Left renal pelvis (tissue), 4 donors: ENCODE measurements around the gene DMD. TPM values are rescaled to one million over a fixed set of nuclear protein-coding genes. Genes with fewer than 3 reads are reported as not detected.

ENCODE experiments used
- DNase-seq, 4 donors: peaks; one replicate each; pipeline ENCODE4 v3.0.0-alpha.2; 2013; ENCODE audit warnings: low read depth in 4 of 4, low spot score in 3 of 4
- polyA plus RNA-seq, 4 donors: library from polyadenylated mRNA; unstranded; fragments of 120-200 nt; gene quantifications; one replicate each; pipeline ENCODE4 v1.2.1, GENCODE V29; 2013; ENCODE audit not compliant: insufficient read length in 4 of 4

Gene DMD
- polyA plus RNA-seq, 4 donors = 17.2 to 31.2 (median 20.1) TPM

DNA sequence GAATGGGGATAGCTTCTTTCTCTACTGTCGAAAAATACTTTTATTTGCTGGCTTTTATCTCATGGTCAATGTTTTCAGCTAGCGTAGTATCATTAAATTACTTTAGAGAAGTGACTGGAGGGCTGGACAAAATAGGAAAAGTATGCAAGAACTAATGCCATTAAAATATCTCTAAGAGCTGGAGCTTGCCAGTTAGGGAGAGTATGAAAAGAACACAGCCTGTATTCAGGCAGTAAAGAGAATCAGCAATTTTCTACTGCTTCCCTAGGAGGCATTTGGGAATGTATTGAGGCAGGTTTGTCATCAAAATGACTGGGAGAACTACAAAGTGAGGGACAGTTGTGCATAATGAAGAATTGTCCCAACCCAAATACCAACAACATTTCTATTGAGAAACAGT is 2096.5 kb downstream of the DMD start:
- DNase-seq = no peak

DNA sequence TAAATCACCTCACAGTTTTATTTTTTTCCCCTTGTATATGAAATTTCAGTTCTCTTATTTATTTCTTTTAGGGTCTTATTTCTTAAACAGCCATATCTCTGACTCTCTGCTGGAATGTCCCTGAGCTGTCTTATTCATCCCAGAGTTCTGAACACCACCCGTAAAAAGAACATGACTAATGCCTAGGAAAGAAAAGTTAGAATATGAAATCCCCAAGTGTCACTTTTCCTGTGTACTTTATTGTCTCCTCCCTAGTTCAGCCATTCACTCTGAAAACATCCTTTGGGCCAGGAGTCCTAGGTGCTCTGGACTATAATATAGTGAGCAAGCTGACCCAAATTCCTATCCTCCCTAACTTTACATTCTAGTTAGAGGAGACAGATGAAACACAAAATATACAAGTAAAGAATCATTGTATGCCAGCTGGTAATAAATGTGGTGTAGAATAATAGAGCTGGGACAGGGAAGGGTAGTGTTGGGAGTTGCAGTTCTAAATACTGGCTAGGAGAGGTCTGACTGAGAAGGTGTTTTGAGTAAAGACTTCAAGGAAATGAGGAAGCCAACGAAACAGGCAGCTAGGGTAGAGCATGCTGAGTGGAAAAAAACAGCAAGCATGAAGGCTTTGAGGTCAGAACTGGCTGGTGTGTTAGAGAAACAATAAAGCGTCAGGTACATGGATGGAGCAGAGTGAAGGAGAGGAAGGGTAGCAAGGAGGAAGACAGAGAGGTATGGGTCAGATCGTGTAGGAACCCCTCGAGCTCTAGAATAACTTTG is 2098.9 kb downstream of the DMD start:
- no peak for DNase-seq

DNA sequence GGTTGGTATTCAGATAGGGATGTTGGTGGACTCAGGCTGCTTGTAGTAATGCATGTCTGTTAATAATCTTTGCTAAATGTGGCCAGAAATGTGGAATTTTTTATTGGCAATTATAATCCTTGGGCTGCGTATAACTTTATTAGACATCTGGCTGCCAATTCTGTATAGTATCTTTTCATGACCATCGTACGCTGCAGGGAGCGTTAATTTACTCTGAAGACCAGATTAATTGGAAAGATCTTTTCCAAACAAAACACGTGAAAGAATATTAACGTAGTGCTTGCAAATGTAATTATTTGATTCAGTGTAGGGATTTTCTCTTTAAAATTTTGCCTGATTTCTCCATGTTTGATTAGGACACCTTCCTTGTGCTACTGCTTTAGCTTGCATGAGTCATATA is 2100.7 kb downstream of the DMD start:
- DNase-seq = no peak

DNA sequence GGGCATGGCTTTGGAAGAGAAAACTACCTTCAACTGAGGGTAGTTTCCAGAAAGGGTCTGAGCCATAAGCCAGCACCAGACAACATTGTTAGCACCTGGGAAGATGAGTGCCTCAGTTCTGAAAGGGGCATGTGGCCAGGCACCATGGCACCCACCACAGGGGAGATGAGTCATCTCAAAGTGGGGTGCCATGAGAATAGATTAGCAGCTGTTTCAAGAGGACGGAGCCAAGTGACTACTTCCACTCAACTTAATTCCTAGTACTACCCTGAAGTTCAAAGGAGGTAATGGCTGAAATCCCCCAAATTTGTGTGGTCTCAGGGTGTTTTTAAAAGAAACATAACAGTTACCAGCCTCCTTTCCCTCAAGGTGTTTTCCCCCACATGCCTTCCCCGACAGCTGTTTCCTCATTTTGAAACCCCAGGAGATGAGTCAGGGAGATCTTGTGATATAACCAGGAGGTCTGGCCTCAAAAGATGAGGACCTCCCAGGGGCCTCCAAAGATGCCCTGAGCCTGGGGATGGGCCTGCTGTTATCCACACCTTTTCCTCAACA is 2111.7 kb downstream of the DMD start:
- no peak for DNase-seq

DNA sequence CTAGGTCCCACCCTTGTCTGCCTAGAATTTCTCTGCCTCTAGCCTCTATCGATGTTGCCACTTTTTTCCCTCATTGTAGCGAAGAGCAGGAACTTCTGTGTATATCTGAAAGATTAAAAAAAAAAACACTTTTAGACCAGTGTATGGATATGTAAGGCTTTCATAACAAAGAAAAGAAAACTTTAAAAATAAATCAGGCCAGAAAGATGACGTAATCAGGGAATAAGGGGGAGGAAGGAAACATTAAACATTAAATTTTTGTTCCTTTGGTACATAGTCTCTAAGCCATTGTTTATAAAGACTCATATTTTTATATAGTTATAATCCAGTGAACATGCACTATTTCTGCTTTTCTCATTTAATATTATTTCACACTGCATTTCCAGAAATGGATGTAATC is 2113.3 kb downstream of the DMD start:
- no peak for DNase-seq

DNA sequence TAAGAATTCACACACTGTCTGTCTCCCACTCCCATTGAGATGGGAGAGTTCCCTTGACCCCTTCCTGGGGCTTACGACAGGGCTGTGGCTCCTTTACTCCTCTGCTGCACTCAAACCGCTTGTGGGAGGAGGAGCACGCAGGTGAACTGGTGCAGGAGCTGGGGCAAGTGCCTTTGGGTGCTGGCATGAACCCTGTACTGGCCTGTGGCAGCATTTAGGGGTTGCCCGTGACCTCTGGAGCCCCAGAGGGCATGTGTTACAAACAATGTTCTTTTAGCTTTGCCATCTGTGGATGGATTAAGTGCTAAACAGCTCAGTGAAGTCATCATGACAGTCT is 2117.7 kb downstream of the DMD start:
- DNase-seq = no peak

DNA sequence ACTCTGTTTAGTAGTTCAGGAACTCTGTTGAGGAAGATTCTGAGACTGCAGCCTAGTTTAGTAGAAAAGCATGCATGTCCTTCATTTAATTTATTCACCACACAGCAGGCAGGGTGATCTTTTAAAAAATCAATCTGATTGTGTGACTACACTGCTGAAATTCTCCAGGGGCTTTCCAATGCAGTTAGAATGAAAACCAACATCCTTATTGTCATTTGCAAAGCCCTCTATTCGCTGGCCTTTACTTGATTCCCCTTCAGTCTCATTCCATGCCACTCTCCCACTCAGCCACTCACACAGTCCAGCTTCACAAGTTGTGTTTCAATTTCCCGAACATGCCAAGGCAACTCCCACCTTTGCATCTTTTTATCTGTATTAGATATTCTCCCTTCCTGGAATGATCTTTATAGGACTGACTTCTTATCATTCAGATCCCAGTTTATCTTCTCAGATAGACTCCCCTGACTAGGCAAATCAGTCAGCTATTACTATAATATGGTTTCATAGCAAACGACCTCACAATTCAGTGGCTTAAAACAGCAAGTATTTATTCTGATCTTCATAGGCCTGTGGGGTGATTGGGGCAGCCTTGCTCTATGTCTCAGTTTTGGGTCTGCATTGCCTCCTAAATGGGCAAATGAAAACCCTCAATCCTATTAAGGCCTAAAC is 2118.2 kb downstream of the DMD start:
- no peak for DNase-seq

DNA sequence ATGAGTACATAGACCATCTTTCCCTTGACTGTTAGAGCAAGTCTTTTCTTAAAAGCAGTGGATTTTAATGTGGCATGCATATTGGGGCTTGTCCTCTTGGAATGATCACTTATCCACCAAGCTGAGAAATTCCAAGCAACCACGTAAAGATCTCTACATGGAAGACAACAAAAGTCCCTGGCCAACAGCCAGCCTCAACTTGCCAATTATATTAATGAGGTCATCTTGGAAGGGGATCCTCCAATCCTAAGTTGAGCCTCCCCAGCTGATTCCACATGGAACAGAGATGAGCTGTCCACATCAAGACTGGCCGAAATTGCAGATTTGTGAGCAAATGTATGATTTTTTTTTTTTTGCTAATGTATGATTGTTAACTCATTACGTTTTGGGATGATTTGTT is 2118.9 kb downstream of the DMD start:
- no peak for DNase-seq

DNA sequence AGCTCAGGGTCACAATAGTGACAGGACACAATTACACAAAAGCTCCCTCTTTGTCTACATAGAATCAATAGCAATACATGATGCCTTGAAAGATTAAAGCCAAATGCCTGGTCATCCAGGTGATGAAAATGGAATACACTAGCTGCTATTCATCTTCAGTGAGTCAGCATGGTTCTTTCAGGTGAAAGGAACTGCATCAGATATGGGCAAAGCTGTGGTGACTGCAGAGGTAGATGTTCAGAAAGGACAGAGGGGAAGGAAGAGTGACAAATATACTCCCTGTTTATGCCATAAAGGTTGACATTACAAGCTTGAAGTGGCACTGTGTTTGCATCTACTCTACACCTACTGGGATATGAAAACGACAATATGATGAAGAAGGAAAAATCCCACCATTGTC is 2119.5 kb downstream of the DMD start:
- DNase-seq = no peak

DNA sequence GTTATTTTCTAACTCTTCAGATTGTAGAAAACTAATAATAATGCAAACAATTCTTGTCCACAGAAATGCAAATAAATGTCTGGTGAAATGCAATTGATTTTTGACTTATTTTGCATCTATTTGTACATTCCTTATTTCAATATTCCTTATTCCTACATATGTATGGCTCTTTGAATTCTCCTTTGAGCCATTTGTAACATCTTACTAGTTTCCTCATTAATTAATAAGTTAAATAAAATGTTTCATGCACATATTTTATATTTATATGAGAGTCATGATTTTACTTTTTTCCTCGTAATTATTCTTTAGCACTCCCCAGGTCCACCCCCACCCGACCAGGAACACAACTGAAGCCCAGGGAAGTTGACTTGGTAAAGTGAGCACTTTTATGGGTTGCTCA is 2136.8 kb downstream of the DMD start:
- no peak for DNase-seq

DNA sequence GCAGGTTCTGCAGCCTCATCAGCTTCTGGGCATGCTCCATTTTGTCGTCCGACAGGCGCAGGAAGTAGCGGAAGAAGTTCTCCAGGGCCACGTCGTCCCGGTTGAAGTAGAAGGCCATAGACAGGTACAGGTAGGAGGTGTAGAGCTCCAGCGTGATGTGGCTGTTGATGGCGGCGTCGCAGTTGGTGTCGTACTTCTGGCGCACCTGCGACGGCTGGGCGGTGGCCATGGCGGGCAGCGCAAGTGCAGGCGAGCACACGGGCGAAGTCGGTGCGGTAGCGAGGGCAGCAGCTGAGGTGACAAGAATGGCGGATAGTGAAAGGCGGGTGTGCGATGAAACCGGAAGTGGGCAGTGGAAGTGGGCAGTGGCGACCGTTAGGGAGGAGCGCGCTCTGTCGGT is 2139.6 kb downstream of the DMD start, which contains the start of gene FTHL17:
Gene FTHL17, minus strand, starts transcription at position 317 of the 400 bp plus-strand sequence. Its CDS starts 88 bp downstream, at position 229.
- DNase-seq = no peak

DNA sequence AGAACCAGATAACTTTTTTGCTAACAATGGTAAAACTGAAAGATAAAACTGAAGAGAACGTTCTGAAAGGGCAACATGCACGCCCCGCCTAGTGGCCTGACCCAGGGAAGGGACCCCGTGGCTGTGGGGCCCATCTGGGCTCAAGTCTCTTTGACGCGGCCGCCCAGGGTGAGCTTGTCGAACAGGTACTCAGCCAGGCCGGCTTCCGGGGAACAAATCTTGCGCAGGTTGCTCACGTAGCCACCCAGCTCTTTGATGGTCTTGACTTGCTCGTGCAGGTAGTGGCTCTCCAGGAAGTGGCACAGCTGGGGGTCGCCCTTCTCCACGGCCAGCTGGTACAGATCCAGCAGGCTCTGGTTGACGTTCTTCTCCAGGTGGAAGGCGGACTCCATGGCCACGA is 2140.1 kb downstream of the DMD start:
- DNase-seq = no peak

DNA sequence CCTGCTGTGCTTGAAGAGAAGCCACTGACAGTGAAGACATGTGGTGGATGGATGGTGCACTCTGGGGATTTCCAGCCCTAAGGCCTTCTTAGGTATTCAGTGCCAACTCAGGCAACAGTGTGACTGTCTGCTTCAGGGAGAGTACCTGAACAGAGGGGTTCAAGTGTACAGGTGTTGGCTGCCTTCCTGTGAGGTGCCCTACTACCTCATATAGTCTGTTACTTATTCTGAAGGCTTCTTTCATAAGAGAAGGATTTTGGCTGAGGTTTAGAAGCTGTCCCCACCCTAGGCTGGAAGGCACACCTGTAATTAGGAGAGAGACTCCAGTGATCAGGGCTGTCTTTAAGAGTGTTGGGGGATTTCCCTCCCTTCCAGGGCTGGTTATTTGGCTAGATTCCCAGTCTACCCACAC is 2141.3 kb downstream of the DMD start:
- no peak for DNase-seq
